IMR-90 (cell line): Measurements from ENCODE around the gene PLA2G4E. TPM values are rescaled to one million over a fixed set of nuclear protein-coding genes. Genes with fewer than 3 reads are reported as not detected.

Experiments
- ATAC-seq: fragments of 200-7000 bp; cut with Tn5 transposase; 2 replicates; pipeline ENCODE4 v1.9.1; 2020; ENCODE audit warnings: low read depth, mild to moderate bottlenecking, moderate library complexity
- BruUV-seq: library from RNA; stranded (reverse); fragments of 400-500 nt; replicated peaks from 2 replicates; lab custom pipeline; 2021; lab: Mats Ljungman, UMichigan
- CTCF ChIA-PET: fragments of 300-600 bp; formaldehyde crosslinking; extraction: SDS; loops from one replicate; lab custom pipeline; 2021; ENCODE audit warnings: antibody characterized with exemption; lab: Yijun Ruan, JAX
- POLR2A ChIA-PET: fragments of 300-600 bp; sonication (Branson Sonifier 250); formaldehyde crosslinking; loops from one replicate; lab custom pipeline; 2022; ENCODE audit warnings: antibody characterized with exemption; ENCODE audit not compliant: unreplicated experiment; lab: Charles Lee
- DNase-seq: peaks from one replicate; pipeline ENCODE4 v3.0.0; 2013
- H2AFZ ChIP-seq: replicated peaks from 2 replicates; pipeline ENCODE3; 2013; ENCODE audit warnings: low read length, mild to moderate bottlenecking; ENCODE audit not compliant: poor library complexity
- H2AK5ac ChIP-seq: 2 replicates; pipeline ENCODE4 v1.6.1; 2013; ENCODE audit warnings: low read depth, low read length, inconsistent platforms
- H2AK9ac ChIP-seq: replicated peaks from 2 replicates; pipeline ENCODE3; 2013; ENCODE audit warnings: mild to moderate bottlenecking, low read depth, low read length, moderate library complexity; ENCODE audit not compliant: poor library complexity
- H2BK120ac ChIP-seq: 2 replicates; pipeline ENCODE4 v1.6.1; 2013; ENCODE audit warnings: low read depth, low read length, inconsistent platforms
- H2BK15ac ChIP-seq: 3 replicates; pipeline ENCODE4 v1.6.1; 2013; ENCODE audit warnings: low read depth, low read length, inconsistent platforms
- H2BK20ac ChIP-seq: 2 replicates; pipeline ENCODE4 v1.6.1; 2013; ENCODE audit warnings: low read depth, mild to moderate bottlenecking, inconsistent platforms, low read length, moderate library complexity
- H2BK5ac ChIP-seq: 2 replicates; pipeline ENCODE4 v1.6.1; 2013; ENCODE audit warnings: mild to moderate bottlenecking, low read depth, low read length, inconsistent platforms; ENCODE audit not compliant: poor library complexity, severe bottlenecking
- H3K14ac ChIP-seq: replicated peaks from 2 replicates; pipeline ENCODE4 v1.6.1; 2013; ENCODE audit warnings: low read depth, low read length, inconsistent platforms
- H3K18ac ChIP-seq: 2 replicates; pipeline ENCODE4 v1.6.1; 2013; ENCODE audit warnings: low read depth, low read length, control low read depth
- H3K23ac ChIP-seq: 2 replicates; pipeline ENCODE4 v1.6.1; 2013; ENCODE audit warnings: low read depth, low read length, inconsistent platforms
- H3K27ac ChIP-seq: 2 replicates; pipeline ENCODE4 v1.5.1; 2013; ENCODE audit warnings: mild to moderate bottlenecking, control low read depth, low read length; ENCODE audit not compliant: insufficient read depth
- H3K27me3 ChIP-seq: 2 replicates; pipeline ENCODE4 v1.6.1; 2013; ENCODE audit warnings: low read length; ENCODE audit not compliant: control insufficient read depth, insufficient read depth
- H3K36me3 ChIP-seq: 2 replicates; pipeline ENCODE4 v1.6.1; 2013; ENCODE audit warnings: low read length, mixed read lengths; ENCODE audit not compliant: control insufficient read depth, insufficient read depth
- H3K4ac ChIP-seq: 2 replicates; pipeline ENCODE4 v1.6.1; 2013; ENCODE audit warnings: low read depth, low read length, inconsistent platforms
- H3K4me1 ChIP-seq: 2 replicates; pipeline ENCODE4 v1.6.1; 2013; ENCODE audit warnings: low read length, mixed read lengths; ENCODE audit not compliant: control insufficient read depth, insufficient read depth
- H3K4me2 ChIP-seq: 2 replicates; pipeline ENCODE4 v1.6.1; 2013; ENCODE audit warnings: low read depth, mild to moderate bottlenecking, control low read depth, low read length, moderate library complexity
- H3K4me3 ChIP-seq: 2 replicates; pipeline ENCODE4 v1.5.1; 2013; ENCODE audit warnings: low read depth, mild to moderate bottlenecking, control low read depth, low read length, moderate library complexity; ENCODE audit not compliant: insufficient read depth
- H3K56ac ChIP-seq: 2 replicates; pipeline ENCODE4 v1.6.1; 2013; ENCODE audit warnings: low read length, inconsistent platforms; ENCODE audit not compliant: insufficient read depth; ENCODE audit errors: extremely low read depth
- H3K79me1 ChIP-seq, 2 experiments: 2 replicates each; pipeline ENCODE4 v1.6.1; 2013; ENCODE audit warnings: low read length in 2 of 2, inconsistent platforms in 1 of 2, low read depth in 1 of 2
- H3K9ac ChIP-seq: 2 replicates; pipeline ENCODE4 v1.6.1; 2013; ENCODE audit warnings: low read depth, low read length, control low read depth
- H3K9me1 ChIP-seq: 2 replicates; pipeline ENCODE4 v1.6.1; 2013; ENCODE audit warnings: low read length, inconsistent platforms; ENCODE audit not compliant: insufficient read depth
- H3K9me3 ChIP-seq: 2 replicates; pipeline ENCODE4 v1.6.1; 2013; ENCODE audit warnings: low read length; ENCODE audit not compliant: control insufficient read depth, insufficient read depth
- H4K20me1 ChIP-seq: 2 replicates; pipeline ENCODE4 v1.6.1; 2013; ENCODE audit warnings: low read length, inconsistent platforms; ENCODE audit not compliant: insufficient read depth
- H4K5ac ChIP-seq: 2 replicates; pipeline ENCODE4 v1.6.1; 2013; ENCODE audit warnings: mild to moderate bottlenecking, low read depth, low read length, control low read depth
- H4K8ac ChIP-seq, 2 experiments: 2 replicates each; pipeline ENCODE4 v1.6.1; 2013; ENCODE audit warnings: low read depth in 2 of 2, low read length in 2 of 2, control low read depth in 1 of 2, inconsistent platforms in 1 of 2
- H4K91ac ChIP-seq: 2 replicates; pipeline ENCODE4 v1.6.1; 2013; ENCODE audit warnings: low read depth, low read length, inconsistent platforms; ENCODE audit not compliant: insufficient read depth
- CEBPB ChIP-seq: IDR thresholded peaks from 2 replicates; pipeline ENCODE4 v1.6.1; 2012; ENCODE audit warnings: low read depth, low read length, improper control_type of control experiment
- MAZ ChIP-seq: IDR thresholded peaks from 2 replicates; pipeline ENCODE4 v1.6.1; 2012; ENCODE audit warnings: low read depth, mild to moderate bottlenecking, low read length, improper control_type of control experiment, moderate library complexity, borderline replicate concordance
- MXI1 ChIP-seq: IDR thresholded peaks from 2 replicates; pipeline ENCODE4 v1.6.1; 2012; ENCODE audit warnings: low read depth, mild to moderate bottlenecking, low read length, moderate library complexity, borderline replicate concordance
- RFX5 ChIP-seq: IDR thresholded peaks from 2 replicates; pipeline ENCODE4 v1.8.0; 2012; ENCODE audit warnings: low read depth, mild to moderate bottlenecking, low read length, moderate library complexity
- whole genome bisulfite sequencing, 2 experiments: methylation state at CpG; one replicate each; pipeline versions ENCODE4 v1.1.5 to v1.1.7; 2013; ENCODE audit warnings: missing lambda C conversion rate in 2 of 2; ENCODE audit not compliant: insufficient read length in 1 of 2; ENCODE audit errors: extremely low coverage in 2 of 2; 5-methylcytosine and 5-hydroxymethylcytosine counted together
- dilution Hi-C: fragments of 300-500 bp; cut with HindIII; formaldehyde crosslinking; loops from one replicate; pipeline ENCODE4 v1.14.3; 2018; ENCODE audit warnings: low sequenced_read_pairs; ENCODE audit not compliant: unreplicated experiment
- in situ Hi-C: fragments of 300-500 bp; cut with MboI; formaldehyde crosslinking; loops from 3 replicates; pipeline ENCODE4 v1.14.3; 2019; ENCODE audit warnings: low sequenced_read_pairs, inconsistent platforms, mixed read lengths
- intact Hi-C: fragments of 100-400 bp; cut with micrococcal nuclease; formaldehyde crosslinking; loops from 2 replicates; pipeline ENCODE4 v1.10.0; 2022
- polyA plus RNA-seq, 3 experiments: library from polyadenylated mRNA; depleted of rRNA; stranded (reverse); fragments of >200 nt; gene quantifications; 2 replicates each; pipeline ENCODE4 v1.2.3, GENCODE V29; 2012; ENCODE audit warnings: low replicate concordance in 1 of 3
- total RNA-seq: library from RNA; depleted of rRNA; stranded (reverse); fragments of >200 nt; gene quantifications from 2 replicates; pipeline ENCODE4 v1.2.3, GENCODE V29; 2012

The PLA2G4E gene
- total and polyA plus RNA-seq, 2 of the 4 experiments (the other 2 are of a cell fraction) = not detected

DNA sequence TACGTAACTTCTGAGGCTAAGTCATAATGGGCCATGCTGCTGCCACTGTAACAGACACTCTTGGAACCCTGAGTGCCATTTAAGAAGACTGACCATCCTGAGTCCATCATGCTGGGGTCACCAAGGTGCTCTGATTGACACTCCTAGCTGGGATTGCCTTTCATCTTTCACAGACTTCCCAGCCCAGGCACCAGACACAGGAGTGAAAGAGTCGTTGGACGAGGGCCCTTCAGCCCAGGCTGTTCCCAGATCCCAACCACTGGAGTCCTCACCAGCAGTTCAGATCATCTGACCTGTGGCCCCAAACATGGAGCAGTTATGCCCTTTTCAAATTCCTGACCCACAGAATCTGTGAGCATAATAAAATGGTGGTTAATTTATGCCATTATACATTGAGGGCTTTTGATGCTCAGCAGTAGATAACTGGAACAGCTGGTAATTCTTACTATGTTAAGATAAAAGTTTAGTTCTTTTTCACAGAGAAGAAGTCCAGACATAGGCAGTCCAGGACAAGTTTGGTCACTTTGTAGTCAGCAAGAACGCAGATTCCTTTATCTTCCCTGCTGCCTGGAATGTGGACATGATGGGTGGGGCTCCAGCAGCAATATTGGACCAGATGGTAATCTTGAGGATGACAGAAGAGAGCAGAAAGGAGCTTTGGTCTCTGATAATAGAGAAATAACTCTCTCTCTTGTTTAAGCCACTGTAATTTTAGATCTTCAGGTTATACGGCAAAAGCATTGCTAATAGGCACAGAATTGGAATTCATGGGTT is 41.2 kb downstream of the PLA2G4E start:
- Histone ChIP-seq H3K14ac (no peak overlapping the region), H3K9me3 (no peaks in the 10 kb centered on the region), H2BK5ac (no peak overlapping the region), H3K56ac (no peak overlapping the region), H2BK20ac (no peak overlapping the region), H3K9me1 (0 out of 2 replicates have a peak, but pooled peaks cover 3% of the 10 kb centered on the region), H2AK9ac (peak overlapping the region; percentile 79), H2BK120ac (no peak overlapping the region), H3K79me1 (no peaks in the 10 kb centered on the region), H3K9ac (no peak overlapping the region), H2BK15ac (no peak overlapping the region), H2AFZ (no peak overlapping the region), H3K36me3 (no peaks in the 10 kb centered on the region), H4K8ac (no peak overlapping the region), H3K23ac (no peak overlapping the region), H3K4me3 (no peak overlapping the region), H3K27me3 (peaks cover 14% of the 10 kb centered on the region), H4K91ac (no peak overlapping the region), H2AK5ac (no peak overlapping the region), H3K18ac (no peak overlapping the region), H3K4ac (no peak overlapping the region), H4K20me1 (no peaks in the 10 kb centered on the region), H4K5ac (no peak overlapping the region), H3K4me1 (peaks cover 3% of the 10 kb centered on the region; the same call in 1 of the 2 replicates), H3K27ac (no peak overlapping the region), H3K4me2 (no peak overlapping the region)
- intact Hi-C loops (no loop called here), dilution Hi-C loops (no loop called here), in situ Hi-C loops (no loop called here)
- ATAC-seq (no peak), DNase-seq (no peak)
- CTCF ChIA-PET = interaction anchor here (1.3 kb wide), 1 partner anchor 15 kb away, joined by 3 read pairs; no protein-coding TSS in a partner anchor
- 100% methylated on average over 2 of the region's 5 CpGs; no CpG with 5 or more reads in 1 of the 2 experiments for WGBS, 2 experiments
- BruUV-seq = no TSS peak
- POLR2A ChIA-PET = no interaction called here
- TF ChIP-seq CEBPB = no peak
- TF ChIP-seq RFX5 = no peak
- no peak for TF ChIP-seq MXI1
- no peak for TF ChIP-seq MAZ
